CD4-positive, alpha-beta T cell treated with Interleukin-10 for 1 hour (primary cell): ENCODE measurements around the gene MIX23.

Experiments used
- DNase-seq: peaks from one replicate; pipeline ENCODE4 v3.0.0-alpha.2; 2020

The MIX23 gene

DNA sequence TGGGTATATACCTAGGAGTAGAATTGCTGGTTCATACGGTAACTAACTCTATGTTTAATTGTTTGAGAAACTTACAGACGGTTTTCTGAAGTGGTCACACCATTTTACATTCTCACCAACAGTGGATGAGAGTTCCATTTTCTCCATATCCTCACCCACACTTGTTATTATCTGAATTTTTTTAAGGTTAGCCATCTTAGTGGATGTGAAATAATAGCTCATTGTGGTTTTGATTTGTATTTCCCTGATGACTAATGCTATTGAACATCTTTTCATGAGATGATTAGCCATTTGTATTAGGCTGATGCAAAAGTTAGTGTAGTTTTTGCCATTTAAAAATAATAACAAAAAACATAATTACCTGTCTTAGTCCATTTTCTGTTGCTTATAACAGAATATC, 39.4 kb downstream of the MIX23 start:
- DNase-seq = no peak

DNA sequence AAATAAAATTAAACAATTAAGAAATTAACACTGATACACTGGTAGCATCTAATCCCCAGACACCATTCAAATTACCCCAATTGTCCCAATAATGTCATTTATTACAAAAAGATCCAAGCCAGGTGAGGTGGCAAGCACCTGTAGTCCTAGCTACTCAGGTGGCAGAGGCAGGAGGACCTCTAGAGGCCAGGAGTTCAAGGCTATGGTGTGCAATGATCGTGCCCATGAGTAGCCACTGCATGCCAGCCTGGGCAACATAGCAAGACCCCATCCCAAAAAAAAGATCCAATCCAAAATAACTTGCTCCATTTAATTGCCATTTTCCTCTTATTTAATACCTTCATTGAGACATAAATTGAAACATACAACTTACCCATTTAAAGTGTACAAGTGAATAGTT, 40.2 kb downstream of the MIX23 start:
- no peak for DNase-seq

DNA sequence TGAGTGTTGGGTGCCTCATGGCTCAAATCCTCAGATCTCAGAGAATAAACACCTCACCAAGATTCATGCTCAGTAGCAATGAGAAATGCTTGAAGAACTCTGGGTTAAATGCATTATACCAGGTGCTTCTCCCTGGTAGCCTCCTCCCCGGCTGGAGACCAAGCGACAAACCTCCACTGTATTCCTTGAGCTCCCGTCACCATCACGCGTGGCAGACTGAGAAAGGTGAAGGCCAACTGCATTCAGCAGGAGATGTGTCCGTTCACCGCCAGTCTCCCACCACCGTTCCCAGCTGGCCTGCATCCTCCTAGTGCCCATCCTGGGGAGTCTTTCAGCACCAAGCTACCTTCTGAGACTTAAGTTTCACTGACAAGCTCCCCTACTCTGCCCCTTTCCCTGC, 50.5 kb downstream of the MIX23 start:
- no peak for DNase-seq

DNA sequence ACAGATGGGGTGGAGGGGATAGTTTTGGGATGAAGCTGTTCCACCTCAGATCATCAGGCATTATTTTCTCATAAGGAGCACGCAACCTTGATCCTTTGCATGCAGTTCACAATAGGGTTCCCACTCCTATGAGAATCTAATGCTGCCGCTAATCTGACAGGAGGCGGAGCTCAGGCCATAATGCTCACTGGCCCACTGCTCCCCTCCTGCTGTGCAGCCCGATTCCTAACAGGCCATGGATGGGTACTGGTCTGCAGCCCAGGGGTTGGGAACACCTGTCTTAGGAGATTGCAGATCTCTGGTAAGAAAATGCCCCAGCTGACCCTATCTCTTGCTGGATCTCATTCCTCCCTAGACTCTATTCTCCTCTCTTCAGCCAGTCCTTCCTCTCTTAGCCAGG, 51.1 kb downstream of the MIX23 start:
- no peak for DNase-seq

DNA sequence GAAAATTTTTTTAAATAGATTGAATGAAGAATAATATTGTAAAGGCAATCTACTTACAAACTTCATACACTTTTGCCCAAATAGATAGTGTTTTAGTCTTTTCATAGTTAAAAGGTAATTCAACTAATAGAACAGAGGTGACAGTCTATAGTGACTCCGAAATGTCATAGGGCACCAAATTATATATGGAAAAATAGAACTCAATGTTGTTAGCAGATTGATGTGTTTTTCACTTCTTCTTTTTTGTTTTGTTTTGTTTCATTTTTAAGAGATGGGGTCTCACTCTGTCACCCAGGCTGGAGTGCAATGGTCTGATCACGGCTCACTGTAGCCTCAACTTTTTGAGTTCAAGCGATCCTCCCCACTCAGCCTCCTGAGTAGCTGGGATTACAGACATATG, 57.3 kb downstream of the MIX23 start:
- DNase-seq = no peak

DNA sequence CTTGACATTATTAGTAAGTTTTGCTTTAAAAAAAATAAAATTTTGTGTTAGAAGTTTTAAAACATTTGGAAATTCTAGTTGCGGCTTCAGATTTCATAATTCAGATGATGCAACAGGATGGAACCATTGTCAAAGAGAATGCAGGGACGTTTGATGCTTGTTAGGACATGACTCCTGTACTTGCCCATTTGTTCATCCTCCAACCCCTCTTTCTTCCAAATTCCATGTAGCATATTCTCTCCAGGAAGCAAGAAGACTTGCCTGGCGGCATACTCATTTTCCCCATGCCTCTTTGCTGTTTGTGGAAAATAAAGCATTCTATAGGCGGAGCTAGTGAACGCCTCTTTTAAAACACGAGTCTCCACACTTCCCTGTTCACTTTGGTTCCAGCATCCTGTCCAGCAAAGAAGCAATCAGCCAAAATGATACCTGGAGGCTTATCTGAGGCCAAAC, 58.1 kb downstream of the MIX23 start, which contains the start of gene CSTA:
Gene CSTA (plus strand): TSS at position 378 of the 453 bp plus-strand sequence. CDS start 45 bp downstream, at position 423.
- DNase-seq = no peak

DNA sequence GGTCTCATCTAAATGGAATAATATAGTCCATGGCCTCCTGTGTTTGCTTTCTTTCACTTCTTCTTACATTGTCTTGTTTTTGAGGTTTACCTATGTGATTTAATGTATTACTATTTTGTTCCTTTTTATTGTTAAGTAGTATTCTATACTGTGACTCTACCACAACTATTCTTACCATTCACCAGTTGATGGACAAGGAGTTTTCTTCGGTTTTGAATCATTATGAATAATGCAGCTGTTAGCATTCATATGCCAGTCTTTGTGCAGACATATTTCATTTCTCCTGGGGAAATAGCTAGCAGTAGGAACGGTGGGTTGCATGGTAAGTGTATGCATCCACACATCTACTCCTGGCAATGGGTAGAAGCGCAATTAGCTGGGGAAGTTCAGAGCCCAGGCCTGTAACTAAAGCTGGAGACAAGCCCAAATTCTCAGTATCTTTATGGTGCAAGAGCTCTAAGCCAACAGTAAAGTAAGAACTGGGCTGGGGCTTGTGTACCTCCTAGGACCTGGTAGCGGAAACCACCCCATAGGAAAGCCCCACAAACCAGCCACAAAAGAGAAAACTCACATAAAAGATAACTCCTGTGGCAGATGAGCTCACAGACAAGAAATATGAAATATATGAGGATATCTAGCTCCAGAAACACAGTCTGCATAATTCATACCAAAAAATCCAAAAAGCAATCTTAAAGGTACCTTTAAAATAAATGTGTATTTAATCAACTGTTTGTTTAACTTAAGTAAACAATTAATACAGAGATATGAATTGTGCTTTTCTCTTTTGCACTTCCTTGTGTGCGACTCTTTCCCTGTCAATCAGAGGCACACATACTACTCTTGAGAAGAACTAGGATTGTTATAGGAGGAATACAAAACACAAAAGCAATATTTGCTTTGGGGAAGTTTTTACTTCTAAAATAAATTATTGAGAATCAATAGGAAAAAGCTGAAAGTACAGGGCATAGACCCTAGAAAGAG, 60.6 kb downstream of the MIX23 start:
- peak; percentile 49 for DNase-seq

DNA sequence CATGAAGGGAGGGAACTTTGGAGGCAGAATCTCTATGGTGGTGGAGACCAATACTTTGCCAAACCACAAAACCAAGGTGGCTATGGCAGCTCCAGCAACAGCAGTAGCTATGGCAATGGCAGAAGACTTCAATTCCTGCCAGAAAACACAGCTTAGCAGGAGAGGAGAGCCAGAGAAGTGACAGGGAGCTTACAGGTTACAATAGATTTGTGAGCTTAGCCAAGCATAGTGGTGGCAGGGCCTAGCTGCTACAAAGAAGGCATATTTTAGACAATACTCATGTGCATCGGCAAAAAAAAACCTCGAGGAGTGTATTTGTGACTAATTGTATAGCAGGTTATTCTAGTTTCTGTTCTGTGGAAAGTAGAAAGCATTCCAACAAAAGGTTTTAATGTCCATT, 64.4 kb downstream of the MIX23 start:
- DNase-seq = no peak

DNA sequence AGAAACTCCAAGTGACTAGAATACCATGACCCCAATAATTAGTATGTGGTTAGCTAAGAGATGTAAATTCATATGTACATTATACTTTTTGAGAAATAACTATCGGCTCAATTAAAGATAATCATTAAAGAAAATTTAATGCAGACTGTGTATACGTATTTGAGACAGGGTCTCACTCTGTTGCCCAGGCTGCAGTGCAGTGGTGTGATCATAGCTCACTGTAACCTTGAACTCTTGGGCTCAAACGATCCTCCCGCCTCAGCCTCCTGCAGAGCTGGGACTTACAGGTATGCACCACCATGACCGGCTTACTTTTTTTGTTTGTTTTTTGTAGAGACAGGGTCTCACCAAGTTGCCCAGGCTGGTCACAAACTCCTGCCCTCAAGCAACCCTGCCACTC, 66.7 kb downstream of the MIX23 start:
- no peak for DNase-seq

DNA sequence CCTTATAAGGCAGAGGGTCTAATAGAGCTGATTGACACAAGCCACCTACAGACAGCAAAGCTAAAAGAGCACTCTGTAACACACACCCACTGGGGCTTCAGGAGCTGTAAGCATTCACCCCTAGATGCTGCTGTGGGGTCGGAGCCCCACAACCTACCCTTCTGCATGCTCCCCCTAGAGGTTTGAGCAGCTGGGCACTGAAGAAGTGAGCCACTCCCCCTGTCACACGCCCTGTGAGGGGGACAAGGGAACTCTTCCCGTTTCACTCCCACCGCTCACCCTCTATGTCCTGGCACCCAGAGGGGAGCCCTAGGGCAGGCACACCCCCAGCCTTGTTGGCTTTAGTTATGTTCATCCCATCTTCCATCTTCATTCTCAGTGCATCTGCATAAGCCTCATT, 67.4 kb downstream of the MIX23 start:
- no peak for DNase-seq

DNA sequence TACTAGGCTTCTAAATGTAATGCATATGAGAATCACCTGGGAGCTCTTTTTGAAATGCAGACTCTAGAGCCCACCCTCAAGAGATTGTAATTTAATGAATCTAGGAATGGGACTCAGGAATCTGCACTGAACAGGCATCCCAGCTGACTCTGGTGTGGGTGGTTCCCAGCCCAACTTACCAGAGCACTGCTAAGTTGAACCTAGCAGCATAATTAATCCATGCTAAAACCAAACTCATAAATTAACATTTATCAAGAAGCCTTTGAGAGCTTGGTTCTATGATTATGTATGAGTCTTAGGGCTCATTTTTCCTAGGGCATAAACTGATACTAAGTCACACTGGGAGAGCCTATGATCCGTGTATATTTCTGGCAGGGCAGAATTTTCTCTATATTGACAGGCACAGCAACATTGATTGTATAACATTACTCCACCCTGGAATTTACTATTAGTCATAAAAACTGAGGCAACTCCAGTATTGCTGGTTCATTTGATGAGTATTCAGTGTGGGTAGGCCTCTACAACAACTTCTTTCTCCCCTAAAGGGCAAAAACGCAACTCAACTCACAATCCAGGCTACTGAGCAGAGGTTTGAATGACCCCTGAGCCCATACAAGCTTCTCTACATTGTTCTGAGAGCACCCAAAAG, 68.7 kb downstream of the MIX23 start:
- DNase-seq = no peak

DNA sequence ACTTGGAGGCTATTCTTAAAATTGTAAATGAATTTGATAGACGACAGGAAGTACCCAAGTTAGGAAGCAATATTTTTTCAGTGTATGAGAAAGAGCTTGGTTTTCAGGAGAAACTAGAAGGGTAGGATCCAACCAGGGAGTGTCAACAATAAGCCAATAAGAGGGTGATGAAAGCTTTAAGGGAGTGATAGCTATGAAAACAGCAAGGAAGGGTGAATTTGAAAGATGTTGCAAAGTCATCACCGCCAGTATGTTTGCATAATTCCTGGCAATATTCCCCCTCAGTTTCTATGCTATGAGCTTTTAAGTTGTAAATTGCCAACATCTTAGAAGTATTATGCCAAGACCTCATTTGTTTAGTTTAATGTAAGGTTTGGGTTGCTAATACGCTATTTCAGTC, 69.8 kb downstream of the MIX23 start:
- DNase-seq = no peak

DNA sequence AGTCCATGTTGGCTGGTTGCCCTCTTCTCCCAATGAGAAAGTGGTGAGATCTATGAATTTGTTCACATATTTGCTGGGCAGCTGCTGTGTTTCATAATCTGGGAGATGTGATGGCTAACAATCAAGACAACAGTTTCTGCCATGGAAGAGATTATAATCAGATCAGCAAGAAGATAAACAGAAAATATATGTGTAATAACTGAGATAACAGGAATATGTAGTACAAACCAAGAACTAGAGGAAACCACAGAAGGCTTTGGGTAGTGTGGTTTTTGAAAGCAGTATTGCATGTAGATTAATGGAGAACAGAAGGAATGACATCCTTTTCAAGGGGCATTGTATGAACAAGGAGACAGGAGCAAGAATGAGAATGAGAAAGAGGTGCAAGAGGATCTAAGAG, 70.2 kb downstream of the MIX23 start:
- no peak for DNase-seq

DNA sequence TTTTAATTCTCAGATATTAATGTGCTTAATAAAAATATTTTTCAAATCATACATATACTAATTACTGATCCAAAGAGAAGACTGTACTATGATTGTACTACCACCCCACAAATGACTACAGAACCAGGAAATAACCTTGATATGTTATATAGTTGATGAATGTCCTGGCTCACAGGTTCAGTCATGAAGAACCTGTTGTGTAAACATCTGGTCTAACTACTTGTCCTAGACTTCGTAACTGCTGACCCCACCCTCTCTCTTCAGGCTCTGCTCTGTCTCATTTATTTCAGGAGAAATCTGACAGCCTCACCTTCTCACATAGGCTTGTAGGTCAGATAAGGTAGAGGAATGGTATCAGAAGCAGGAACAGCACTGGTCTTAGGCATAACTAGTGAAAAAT, 72.7 kb downstream of the MIX23 start:
- no peak for DNase-seq
